CD4-positive, alpha-beta memory T cell (primary cell): ENCODE data around the gene C1R. TPM values are rescaled to one million over a fixed set of nuclear protein-coding genes. Genes with fewer than 3 reads are reported as not detected.

ENCODE experiments used
- CTCF ChIA-PET: fragments of 350-600 bp; sonication (Branson Sonifier 250); formaldehyde crosslinking; loops from one replicate; lab custom pipeline; 2021; ENCODE audit warnings: inconsistent platforms; ENCODE audit not compliant: partially characterized antibody; lab: Charles Lee
- POLR2A ChIA-PET: fragments of 350-600 bp; sonication (Branson Sonifier 250); formaldehyde crosslinking; loops from one replicate; lab custom pipeline; 2021; ENCODE audit not compliant: partially characterized antibody; lab: Charles Lee
- DNase-seq, 5 donors: peaks; one replicate each; pipeline versions ENCODE4 v3.0.0 to v3.0.0-alpha.2; 2020 to 2022; ENCODE audit warnings: mixed read lengths in 1 of 5
- H3K27ac ChIP-seq: one replicate; pipeline ENCODE4 v1.7.0; 2013; ENCODE audit warnings: low read depth, low read length
- H3K27me3 ChIP-seq: 2 replicates; pipeline ENCODE4 v1.7.0; 2013; ENCODE audit warnings: mild to moderate bottlenecking, low read length, moderate library complexity; ENCODE audit not compliant: insufficient read depth
- H3K36me3 ChIP-seq: 2 replicates; pipeline ENCODE4 v1.7.0; 2013; ENCODE audit warnings: mild to moderate bottlenecking, low read length, moderate library complexity; ENCODE audit not compliant: insufficient read depth
- H3K4me1 ChIP-seq: 2 replicates; pipeline ENCODE4 v1.7.0; 2013; ENCODE audit warnings: mild to moderate bottlenecking, low read length, moderate library complexity; ENCODE audit not compliant: insufficient read depth
- H3K4me3 ChIP-seq, 2 donors: one replicate each; pipeline ENCODE4 v1.7.0; 2013; ENCODE audit warnings: low read length in 2 of 2, mild to moderate bottlenecking in 1 of 2
- H3K9me3 ChIP-seq, 2 donors: one replicate each; pipeline ENCODE4 v1.7.0; 2013; ENCODE audit warnings: low read length in 2 of 2, control low read depth in 1 of 2; ENCODE audit not compliant: control insufficient read depth in 1 of 2
- H3K27ac Mint-ChIP-seq, 7 donors: one replicate each; pipeline ENCODE4 v1.8.0; 2020 to 2021; ENCODE audit warnings: mixed read lengths in 7 of 7, mild to moderate bottlenecking in 6 of 7, inconsistent platforms in 3 of 7, moderate library complexity in 3 of 7
- H3K27me3 Mint-ChIP-seq, 2 donors: one replicate each; pipeline ENCODE4 v1.8.0; 2020 to 2021; ENCODE audit warnings: mixed read lengths in 2 of 2
- H3K36me3 Mint-ChIP-seq, 2 donors: one replicate each; pipeline ENCODE4 v1.8.0; 2020 to 2021; ENCODE audit warnings: mixed read lengths in 2 of 2, inconsistent platforms in 1 of 2, mild to moderate bottlenecking in 1 of 2
- H3K4me1 Mint-ChIP-seq, 4 donors: one replicate each; pipeline ENCODE4 v1.8.0; 2020 to 2021; ENCODE audit warnings: mixed read lengths in 4 of 4, mild to moderate bottlenecking in 1 of 4
- H3K4me3 Mint-ChIP-seq, 8 donors: one replicate each; pipeline ENCODE4 v1.8.0; 2020 to 2021; ENCODE audit warnings: mixed read lengths in 8 of 8, mild to moderate bottlenecking in 7 of 8, moderate library complexity in 6 of 8, inconsistent platforms in 3 of 8
- H3K9me3 Mint-ChIP-seq, 8 donors: one replicate each; pipeline ENCODE4 v1.8.0; 2020 to 2021; ENCODE audit warnings: mixed read lengths in 8 of 8, mild to moderate bottlenecking in 5 of 8, inconsistent platforms in 3 of 8, moderate library complexity in 1 of 8
- intact Hi-C: fragments of 100-400 bp; cut with micrococcal nuclease; formaldehyde crosslinking; loops from one replicate; pipeline ENCODE4 v1.15.1; 2023
- polyA plus RNA-seq, 2 donors: library from polyadenylated mRNA; unstranded; fragments of 300-500 nt; fragmentation: Illumina TruSeq; gene quantifications; one replicate each; pipeline ENCODE4 v1.2.3, GENCODE V29; 2021
- total RNA-seq, 2 experiments: library from RNA; stranded (reverse); gene quantifications; one replicate each; pipeline ENCODE4 v1.2.3, GENCODE V29; 2021

C1R gene
- total and polyA plus RNA-seq, 4 experiments from 2014 or later = 0.44 to 2.3 (median 0.69) TPM

- ChIA-PET POLR2A (interaction anchor here (0.6 to 4.0 kb wide), 4 partner anchors 167 to 261 kb away, joined by 3 to 26 read pairs (median 7); partner anchors contain the start of genes C12orf57, CDCA3, RNU7-1 and USP5), CTCF (interaction anchor here (0.6 to 8.3 kb wide), 21 partner anchors 8 to 333 kb away, joined by 3 to 130 read pairs (median 5); partner anchors contain the start of genes C12orf57, CDCA3, LPCAT3 and RNU7-1)
- H3K4me1 Mint-ChIP-seq = peaks cover 5 to 21% (median 18%) of the 10 kb centered on the region in 4 donors
- H3K36me3 ChIP-seq = no peaks in the 10 kb centered on the region
- DNase-seq = peak in 4 of 5 donors; percentile 50 to 62 (median 56)
- H3K9me3 Mint-ChIP-seq = no peaks in the 10 kb centered on the region
- intact Hi-C loops = loop anchor here (1.0 kb wide), 4 partner anchors 95 to 244 kb away; partner anchors contain the start of genes C12orf57 and LPCAT3
- peaks cover 8% of the 10 kb centered on the region for H3K4me1 ChIP-seq
- no peak overlapping the region for H3K27ac ChIP-seq
- no peaks in the 10 kb centered on the region for H3K27me3 Mint-ChIP-seq
- H3K4me3 Mint-ChIP-seq = peak overlapping the region in 1 of 8 donors; percentile 32
- H3K9me3 ChIP-seq = no peaks in the 10 kb centered on the region
- no peak overlapping the region for H3K4me3 ChIP-seq
- peak overlapping the region in 4 of 7 donors; percentile 14 to 41 (median 28) for H3K27ac Mint-ChIP-seq
- H3K36me3 Mint-ChIP-seq = peaks cover 21 to 27% of the 10 kb centered on the region in 2 donors
- H3K27me3 ChIP-seq = no peaks in the 10 kb centered on the region
Observed at GRCh38 chr12:7113389-7113871, 21.2 kb upstream of the C1R start.

- Histone ChIP-seq H3K4me1 (peaks cover 16% of the 10 kb centered on the region), H3K36me3 (no peaks in the 10 kb centered on the region), H3K4me3 (no peak overlapping the region), H3K9me3 (no peaks in the 10 kb centered on the region), H3K27me3 (no peaks in the 10 kb centered on the region), H3K27ac (no peak overlapping the region)
- Mint-ChIP-seq H3K4me1 (peaks cover 9 to 32% (median 26%) of the 10 kb centered on the region in 4 donors), H3K9me3 (no peaks in the 10 kb centered on the region), H3K27me3 (no peaks in the 10 kb centered on the region), H3K27ac (no peak overlapping the region), H3K4me3 (no peak overlapping the region), H3K36me3 (peaks cover 13 to 28% of the 10 kb centered on the region in 2 donors)
- POLR2A ChIA-PET = interaction anchor here (2.1 to 4.0 kb wide), 3 partner anchors 165 to 260 kb away, joined by 6 to 26 read pairs (median 8); partner anchors contain the start of genes C12orf57, CDCA3, RNU7-1 and USP5
- DNase-seq = no peak
- CTCF ChIA-PET = interaction anchor here (1.1 to 8.3 kb wide), 17 partner anchors 9 to 547 kb away, joined by 3 to 130 read pairs (median 6); partner anchors contain the start of genes C12orf57, CDCA3, LPCAT3 and RBP5
- intact Hi-C loops = no loop called here
Observed at GRCh38 chr12:7112041-7112440, 19.8 kb upstream of the C1R start.

- no peak for DNase-seq
- H3K27ac Mint-ChIP-seq = peak overlapping the region in 3 of 7 donors; percentile 57 to 73 (median 68)
- peaks cover 16 to 34% of the 10 kb centered on the region in 2 donors for H3K36me3 Mint-ChIP-seq
- ChIA-PET CTCF (interaction anchor here (0.9 to 8.3 kb wide), 14 partner anchors 8 to 260 kb away, joined by 3 to 130 read pairs (median 10); partner anchors contain the start of genes C12orf57, CDCA3, LPCAT3 and PHB2), POLR2A (interaction anchor here (1.5 to 4.4 kb wide), 3 partner anchors 92 to 174 kb away, joined by 7 to 26 read pairs (median 20); partner anchors contain the start of genes C12orf57, LPCAT3 and RNU7-1)
- H3K4me3 Mint-ChIP-seq = peak overlapping the region in 1 of 8 donors; percentile 25
- no peaks in the 10 kb centered on the region for H3K27me3 Mint-ChIP-seq
- intact Hi-C loops = no loop called here
- H3K27me3 ChIP-seq = no peaks in the 10 kb centered on the region
- no peak overlapping the region for H3K27ac ChIP-seq
- H3K9me3 ChIP-seq = no peaks in the 10 kb centered on the region
- peaks cover 18 to 46% (median 36%) of the 10 kb centered on the region in 4 donors for H3K4me1 Mint-ChIP-seq
- H3K9me3 Mint-ChIP-seq = peaks cover 0 to 10% (median 7%) of the 10 kb centered on the region in 8 donors
- H3K4me1 ChIP-seq = peaks cover 27% of the 10 kb centered on the region
- H3K4me3 ChIP-seq = no peak overlapping the region
- H3K36me3 ChIP-seq = no peaks in the 10 kb centered on the region
Observed at GRCh38 chr12:7110661-7111060, 18.4 kb upstream of the C1R start.

DNA sequence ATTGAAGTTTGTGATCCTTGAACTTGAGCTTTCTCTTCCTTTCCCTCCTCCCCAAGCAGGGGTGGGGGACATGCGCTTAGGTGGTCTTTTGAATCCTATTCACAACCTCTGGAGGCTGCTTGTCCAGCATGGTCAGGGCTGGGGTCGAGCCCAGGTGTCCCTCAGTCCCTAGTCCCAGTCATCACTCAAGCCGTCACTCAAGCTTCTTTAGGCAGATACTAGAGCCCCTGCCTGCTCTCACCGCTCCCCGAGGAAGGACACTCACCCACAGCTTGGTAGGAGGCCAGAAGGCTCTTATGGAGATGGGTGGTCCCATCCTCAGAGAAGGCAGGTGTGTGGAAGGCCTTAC is 17.3 kb upstream of the C1R start:
- H3K27ac ChIP-seq = peak overlapping the region; percentile 74
- peaks cover 20 to 51% (median 39%) of the 10 kb centered on the region in 4 donors for H3K4me1 Mint-ChIP-seq
- POLR2A ChIA-PET = interaction anchor here (1.0 to 4.4 kb wide), 11 partner anchors 13 to 357 kb away, joined by 3 to 62 read pairs (median 13); partner anchors contain the start of genes C12orf57, ENO2, LPCAT3 and MLF2
- DNase-seq = no peak
- no peaks in the 10 kb centered on the region for H3K9me3 ChIP-seq
- peaks cover 33% of the 10 kb centered on the region for H3K4me1 ChIP-seq
- CTCF ChIA-PET = interaction anchor here (0.6 to 8.3 kb wide), 25 partner anchors 10 to 267 kb away, joined by 3 to 130 read pairs (median 4); partner anchors contain the start of genes C12orf57, C1R, LPCAT3 and PHB2
- peak overlapping the region; percentile 85 to 96 (median 91) for H3K4me3 Mint-ChIP-seq
- H3K27me3 ChIP-seq = no peaks in the 10 kb centered on the region
- no peaks in the 10 kb centered on the region for H3K36me3 ChIP-seq
- no peaks in the 10 kb centered on the region for H3K27me3 Mint-ChIP-seq
- peak overlapping the region in 1 of 2 donors; percentile 94 for H3K4me3 ChIP-seq
- peaks cover 0 to 12% (median 10%) of the 10 kb centered on the region in 8 donors for H3K9me3 Mint-ChIP-seq
- peaks cover 16 to 31% of the 10 kb centered on the region in 2 donors for H3K36me3 Mint-ChIP-seq
- intact Hi-C loops = loop anchor here (1.0 to 2.0 kb wide), 3 partner anchors 21 to 165 kb away; partner anchors contain the start of genes C12orf57, CLSTN3 and LPCAT3
- H3K27ac Mint-ChIP-seq = peak overlapping the region; percentile 79 to 97 (median 87)

- no peaks in the 10 kb centered on the region for H3K9me3 ChIP-seq
- Mint-ChIP-seq H3K27me3 (no peaks in the 10 kb centered on the region), H3K36me3 (peaks cover 17 to 35% of the 10 kb centered on the region in 2 donors), H3K27ac (peak within 1 kb of the TSS; percentile 91 to 97 (median 95)), H3K4me3 (peak within 1 kb of the TSS; percentile 93 to 96 (median 94)), H3K4me1 (peaks cover 22 to 53% (median 40%) of the 10 kb centered on the region in 4 donors), H3K9me3 (peaks cover 0 to 12% (median 10%) of the 10 kb centered on the region in 8 donors)
- ChIA-PET POLR2A (interaction anchor here (0.9 to 4.4 kb wide), 31 partner anchors 13 to 420 kb away, joined by 3 to 62 read pairs (median 8); partner anchors contain the start of genes ATN1, C12orf57, C1R and ENO2), CTCF (interaction anchor here (0.6 to 8.3 kb wide), 41 partner anchors 10 to 267 kb away, joined by 3 to 130 read pairs (median 4); partner anchors contain the start of genes C12orf57, C1R, LPCAT3 and PEX5)
- H3K27ac ChIP-seq = peak within 1 kb of the TSS; percentile 74
- DNase-seq = peak; percentile 63 to 73 (median 69)
- H3K4me1 ChIP-seq = peaks cover 38% of the 10 kb centered on the region
- H3K27me3 ChIP-seq = no peaks in the 10 kb centered on the region
- no peaks in the 10 kb centered on the region for H3K36me3 ChIP-seq
- H3K4me3 ChIP-seq = peak within 1 kb of the TSS; percentile 54 to 94
- intact Hi-C loops = loop anchor here (1.0 to 2.0 kb wide), 6 partner anchors 22 to 237 kb away; partner anchors contain the start of genes C12orf57, CLSTN3, EMG1 and LPCAT3
Observed at GRCh38 chr12:7108796-7109571, 16.7 kb upstream of the C1R start, which contains the start of gene C1RL. C1RL (minus strand) TSS chr12:7109214; CDS start chr12:7109180, 34 bp downstream.
